PFSK-1 (cell line): ENCODE measurements around the gene EPHA8.

Experiments used
- FOXP2 ChIP-seq: optimal IDR thresholded peaks from 2 replicates; pipeline ENCODE3; 2011; ENCODE audit warnings: borderline replicate concordance, control low read depth, inconsistent platforms; ENCODE audit not compliant: insufficient read depth; ENCODE audit errors: extremely low read length, extremely low read depth
- POLR2AphosphoS5 ChIP-seq: IDR thresholded peaks from 2 replicates; pipeline ENCODE4 v1.6.1; 2012; ENCODE audit warnings: low read depth, mild to moderate bottlenecking, control low read depth, low read length, moderate library complexity
- REST ChIP-seq, 2 experiments: IDR thresholded peaks; 2 replicates each; pipeline versions ENCODE4 v1.6.1 to v1.8.0; 2011 to 2012; ENCODE audit warnings: low read depth in 2 of 2, low read length in 2 of 2, control low read depth in 1 of 2, inconsistent platforms in 1 of 2, mild to moderate bottlenecking in 1 of 2, moderate library complexity in 1 of 2; ENCODE audit not compliant: insufficient read depth in 1 of 2
- SIN3A ChIP-seq: IDR thresholded peaks from 2 replicates; pipeline ENCODE4 v1.6.1; 2012; ENCODE audit warnings: mild to moderate bottlenecking, low read length, moderate library complexity, borderline replicate concordance; ENCODE audit not compliant: insufficient read depth
- TAF1 ChIP-seq: IDR thresholded peaks from 2 replicates; pipeline ENCODE4 v1.6.1; 2012; ENCODE audit warnings: low read length, control low read depth, borderline replicate concordance; ENCODE audit not compliant: insufficient read depth

GRCh38 chr1:22613572-22613918 lies 50.3 kb downstream of the EPHA8 start:
- TF ChIP-seq TAF1, result no peak
- TF ChIP-seq SIN3A, result no peak
- no peak for TF ChIP-seq POLR2AphosphoS5
- no peak for TF ChIP-seq REST (IDR thresholded peaks at IDR 0.05; ENCODE audit: insufficient read depth in 1 of 2, low read depth in 2 of 2, low read length in 2 of 2)
- TF ChIP-seq FOXP2, result no peak
